GM19043 (cell line): ENCODE measurements around the gene PML.

Experiments used
- ATAC-seq: cut with Tn5 transposase; IDR thresholded peaks from one replicate; pipeline ENCODE4 v1.9.1; 2021; ENCODE audit warnings: low read depth; ENCODE audit not compliant: unreplicated experiment

The PML gene

DNA sequence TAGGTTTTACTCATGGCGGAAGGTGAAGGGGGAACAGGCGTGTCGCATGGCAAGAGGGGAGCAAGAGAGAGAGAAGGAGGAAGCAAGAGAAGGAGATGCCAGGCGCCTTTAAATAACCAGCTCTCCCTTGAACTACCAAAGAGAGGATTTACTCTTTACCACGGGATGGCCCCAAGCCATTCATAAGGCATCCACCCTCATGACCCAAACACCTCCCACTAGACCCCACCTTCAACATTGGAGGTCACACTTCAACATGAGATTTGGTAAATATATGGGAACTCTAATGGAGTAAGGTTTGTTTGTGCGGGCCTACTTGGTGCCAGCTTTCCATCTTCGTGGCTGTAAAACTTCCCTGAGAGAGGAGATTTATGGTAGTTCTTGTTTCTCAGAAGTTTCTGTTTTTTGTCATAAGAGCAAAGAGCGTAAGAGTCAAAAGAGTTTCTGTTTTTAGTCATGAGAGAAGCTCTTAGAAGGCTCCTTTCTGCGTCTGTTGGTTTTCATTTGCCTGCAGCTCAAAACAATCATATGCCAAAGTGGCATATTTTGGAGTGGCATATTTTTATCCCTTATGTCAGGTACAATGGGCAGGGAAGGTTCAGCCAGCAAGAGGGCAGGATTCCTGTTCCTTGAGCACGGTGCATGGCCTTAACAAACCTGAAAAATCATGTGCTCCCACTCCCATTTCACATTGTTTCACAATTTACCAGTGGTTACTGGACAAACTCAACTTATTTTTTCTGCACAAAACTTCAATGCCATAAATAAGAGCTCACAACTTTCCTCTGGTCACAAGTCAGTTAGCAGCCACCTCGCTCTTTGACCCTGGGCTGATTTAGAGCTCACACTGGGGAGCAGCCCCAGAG is 12.5 kb downstream of the PML start:
- no peak for ATAC-seq

DNA sequence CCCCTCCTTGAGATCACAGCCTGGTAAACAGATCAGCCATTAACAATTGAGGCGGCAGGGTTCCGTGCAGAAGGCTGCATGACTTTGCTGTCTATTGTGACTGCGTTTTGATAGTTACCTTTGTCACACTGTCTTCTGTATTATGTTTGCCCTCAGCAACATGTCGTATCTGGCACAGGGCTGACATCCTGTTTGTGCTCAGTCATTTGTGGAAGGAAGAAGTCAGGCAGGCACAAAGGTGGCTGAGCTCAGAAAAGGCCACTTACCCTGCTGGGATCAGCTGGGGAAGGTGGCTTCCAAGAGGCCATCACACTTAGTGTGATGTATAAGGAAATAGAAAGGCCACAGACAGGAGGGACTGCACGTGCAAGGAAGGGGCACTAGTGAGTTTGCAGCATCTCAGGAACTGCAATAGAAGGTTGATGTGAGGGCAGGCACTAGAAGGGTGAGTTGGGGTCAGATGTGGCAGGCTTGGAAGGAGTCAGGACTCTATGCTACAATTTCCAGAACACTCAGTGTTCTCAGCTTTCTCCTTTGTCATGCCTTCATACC is 13.4 kb downstream of the PML start:
- no peak for ATAC-seq

DNA sequence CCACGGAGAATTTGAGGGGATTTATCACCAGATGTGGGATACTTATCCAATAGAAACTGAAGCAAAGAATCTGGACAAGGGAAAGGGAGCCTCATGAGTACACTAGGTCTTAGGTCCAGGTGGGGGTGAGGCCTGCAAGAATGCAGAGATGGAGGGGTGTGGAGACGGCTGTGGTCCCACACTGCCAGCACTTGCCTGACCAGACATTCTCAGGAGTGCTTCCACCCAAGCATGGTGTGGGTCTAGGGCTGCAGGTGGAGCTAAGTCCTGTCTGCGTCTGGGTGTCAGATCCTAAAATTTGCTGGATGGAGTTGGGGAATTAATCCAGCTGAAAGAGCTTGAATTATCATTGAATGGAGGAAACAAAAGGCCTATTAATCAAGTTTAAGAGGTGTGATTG is 14.4 kb downstream of the PML start:
- no peak for ATAC-seq

DNA sequence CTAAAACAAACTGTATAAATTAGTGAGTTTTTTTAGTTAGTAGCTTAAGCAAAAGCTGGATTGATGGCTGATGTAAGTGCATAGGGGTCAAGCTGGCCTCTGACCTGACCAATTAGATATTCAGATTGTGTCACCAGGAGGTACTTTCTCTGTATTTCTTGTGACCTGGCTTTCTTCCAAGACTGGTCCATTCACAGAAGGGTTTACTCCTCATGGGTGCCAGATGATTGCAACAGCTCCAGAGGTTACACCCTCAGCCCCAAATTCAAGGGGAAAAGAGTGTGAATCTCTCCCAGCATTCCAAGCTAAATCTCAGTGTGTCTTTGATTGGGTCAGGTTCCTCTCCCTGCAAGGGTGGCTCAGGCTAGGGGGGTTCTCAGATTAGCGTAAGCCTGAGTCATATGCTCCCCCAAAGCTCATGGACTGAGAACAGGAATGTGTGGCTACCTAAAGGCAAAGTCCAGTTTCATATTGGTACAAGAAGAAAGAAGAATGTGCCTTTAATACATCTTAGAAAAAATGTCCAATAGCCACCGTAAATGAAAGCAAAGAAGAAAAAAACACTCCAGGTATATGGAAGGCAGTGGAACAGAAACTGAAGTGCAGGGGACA is 16.5 kb downstream of the PML start:
- ATAC-seq, result no peak

DNA sequence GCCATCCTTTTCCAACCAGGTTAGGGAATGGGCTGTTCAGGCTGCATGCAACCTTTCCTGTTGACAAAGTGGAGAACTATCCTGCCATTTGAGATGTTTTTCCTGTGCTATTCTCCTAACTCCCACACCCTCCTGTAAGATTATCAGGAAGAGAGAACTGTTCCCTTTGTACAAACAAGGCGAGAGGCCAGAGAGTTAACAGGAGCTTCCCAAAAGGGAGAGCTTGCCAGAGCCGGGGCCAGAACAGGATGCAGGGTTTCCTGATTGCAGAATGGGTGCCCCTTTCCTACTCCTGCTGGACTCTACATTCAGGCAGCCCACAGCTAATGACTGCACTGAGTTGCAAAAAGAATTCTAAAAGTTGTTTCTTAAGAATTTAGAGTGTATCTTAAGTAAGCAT is 17.1 kb downstream of the PML start:
- ATAC-seq, result no peak

DNA sequence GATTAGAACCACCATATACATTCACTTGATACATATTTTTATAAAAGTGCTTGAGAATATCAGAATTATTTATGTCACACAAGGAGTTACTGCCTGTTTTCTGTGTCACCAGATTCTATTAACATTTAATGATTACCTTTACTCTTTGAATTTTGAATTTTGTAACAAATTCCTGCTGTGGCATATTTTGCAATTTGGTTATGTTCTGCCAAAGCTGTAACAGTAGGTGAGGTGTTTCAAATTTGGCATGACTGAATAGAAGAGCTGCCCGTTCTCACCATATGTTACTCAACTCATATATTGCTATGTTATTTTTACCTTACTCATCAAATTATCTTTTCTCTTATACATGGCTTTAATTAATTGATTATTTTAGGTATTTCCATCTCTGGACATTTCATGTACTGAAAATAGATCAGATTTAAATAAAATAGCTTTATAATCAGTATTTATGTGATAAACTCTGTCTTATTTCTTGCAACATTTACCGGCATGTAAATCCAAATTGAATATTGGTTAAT is 18.9 kb downstream of the PML start:
- ATAC-seq, result no peak

DNA sequence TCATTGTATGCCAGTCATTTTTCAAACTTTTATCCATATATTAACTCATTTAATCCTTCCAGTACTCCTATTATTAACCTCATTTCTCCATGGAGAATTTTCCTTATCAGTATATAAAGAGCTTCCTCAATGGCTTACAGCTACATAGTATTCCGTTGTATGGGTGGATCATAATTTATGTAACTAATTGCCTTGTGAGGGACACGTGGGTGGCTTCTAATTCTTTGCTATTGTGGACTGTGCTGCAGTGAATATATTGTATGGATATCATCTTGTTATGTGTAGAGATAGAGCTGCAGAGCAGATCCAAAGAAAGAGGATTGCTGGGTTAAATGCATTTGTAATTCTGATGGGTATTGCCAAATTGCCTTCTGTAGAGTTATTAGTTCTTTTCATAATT is 25.2 kb downstream of the PML start:
- ATAC-seq, result no peak

DNA sequence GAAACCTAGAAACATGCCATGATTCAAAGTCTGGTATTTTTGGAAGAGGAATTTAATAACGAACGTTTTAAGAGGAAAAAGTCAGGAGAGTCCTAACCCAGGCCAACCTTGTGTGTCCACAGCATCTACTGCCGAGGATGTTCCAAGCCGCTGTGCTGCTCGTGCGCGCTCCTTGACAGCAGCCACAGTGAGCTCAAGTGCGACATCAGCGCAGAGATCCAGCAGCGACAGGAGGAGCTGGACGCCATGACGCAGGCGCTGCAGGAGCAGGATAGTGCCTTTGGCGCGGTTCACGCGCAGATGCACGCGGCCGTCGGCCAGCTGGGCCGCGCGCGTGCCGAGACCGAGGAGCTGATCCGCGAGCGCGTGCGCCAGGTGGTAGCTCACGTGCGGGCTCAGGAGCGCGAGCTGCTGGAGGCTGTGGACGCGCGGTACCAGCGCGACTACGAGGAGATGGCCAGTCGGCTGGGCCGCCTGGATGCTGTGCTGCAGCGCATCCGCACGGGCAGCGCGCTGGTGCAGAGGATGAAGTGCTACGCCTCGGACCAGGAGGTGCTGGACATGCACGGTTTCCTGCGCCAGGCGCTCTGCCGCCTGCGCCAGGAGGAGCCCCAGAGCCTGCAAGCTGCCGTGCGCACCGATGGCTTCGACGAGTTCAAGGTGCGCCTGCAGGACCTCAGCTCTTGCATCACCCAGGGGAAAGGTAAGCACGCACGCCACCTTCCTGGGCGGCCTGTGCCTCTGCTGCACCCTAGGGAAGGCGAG is 28.4 kb downstream of the PML start:
- no peak for ATAC-seq

DNA sequence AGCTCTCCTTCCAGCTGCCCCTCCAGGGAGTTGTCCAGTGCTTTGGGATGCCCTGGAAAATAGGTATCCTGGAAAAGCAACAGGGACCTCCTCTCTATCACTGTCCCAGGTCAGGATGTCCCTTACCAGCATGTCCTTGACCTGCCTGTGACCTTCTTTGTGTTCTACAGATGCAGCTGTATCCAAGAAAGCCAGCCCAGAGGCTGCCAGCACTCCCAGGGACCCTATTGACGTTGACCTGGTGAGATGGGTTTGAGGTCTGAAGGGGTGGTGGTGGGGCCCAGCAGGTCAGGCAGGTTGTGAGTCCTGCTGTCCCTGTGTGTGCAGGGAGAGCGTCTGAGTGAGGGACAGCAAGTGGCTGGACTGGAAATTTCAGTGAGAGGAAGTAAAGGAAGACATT is 30.2 kb downstream of the PML start:
- ATAC-seq, result no peak

DNA sequence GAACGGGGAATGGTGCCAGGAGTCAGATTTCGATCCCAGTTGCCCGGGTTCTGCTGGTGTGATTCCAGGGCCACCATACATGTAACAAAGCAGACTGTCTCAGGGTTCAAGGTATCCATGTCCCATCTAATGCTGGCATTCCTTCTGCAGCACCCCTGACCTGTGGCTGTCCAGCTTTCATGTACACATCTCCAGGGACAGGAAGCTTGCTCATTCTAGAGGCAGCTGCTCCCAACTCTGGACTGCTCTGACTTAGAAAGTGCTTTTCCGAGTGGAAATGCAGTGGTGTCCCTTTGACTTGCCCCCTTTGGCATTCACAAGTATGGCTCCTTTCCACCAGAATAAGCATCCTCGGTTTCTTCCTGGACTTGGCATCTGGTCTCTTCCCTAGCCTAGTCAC is 30.9 kb downstream of the PML start:
- ATAC-seq, result no peak

DNA sequence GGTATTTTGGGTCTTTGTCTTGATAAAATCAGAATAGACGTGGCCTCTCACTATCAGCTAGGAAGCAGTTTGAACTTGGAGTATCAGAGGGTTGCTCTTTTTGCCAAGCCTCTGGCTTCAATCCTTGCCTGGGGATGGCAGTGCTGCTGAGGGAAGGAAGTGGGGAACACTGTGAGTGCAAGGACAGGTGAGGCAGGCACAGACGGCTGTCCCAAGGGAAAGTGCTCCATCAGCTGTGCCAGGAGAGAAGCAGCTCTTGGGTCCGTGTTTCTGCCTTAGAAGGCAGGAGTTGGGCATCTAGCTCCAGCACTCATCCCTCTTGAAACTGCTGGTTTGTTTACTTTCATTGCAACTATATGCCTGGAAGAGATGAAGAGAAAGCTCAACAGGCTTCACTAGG is 33.2 kb downstream of the PML start:
- no peak for ATAC-seq

DNA sequence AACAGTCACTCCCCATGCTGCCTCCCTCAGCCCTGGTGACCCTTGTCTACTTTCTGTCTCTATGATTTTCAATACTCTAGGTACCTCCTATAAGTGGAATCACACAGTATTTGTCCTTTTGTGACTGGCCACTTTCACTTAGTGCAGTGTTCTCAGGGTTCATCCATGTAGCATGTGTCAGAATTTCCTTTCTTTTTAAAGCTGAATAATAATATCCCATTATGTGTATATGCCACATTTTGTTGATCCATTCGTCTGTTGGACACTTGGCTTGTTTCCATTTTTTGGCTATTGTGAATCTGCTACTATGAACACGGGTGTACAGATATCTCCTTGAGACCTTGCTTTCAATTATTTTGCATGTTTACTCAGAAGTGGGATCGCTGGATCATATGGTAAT is 34.1 kb downstream of the PML start:
- ATAC-seq, result no peak

DNA sequence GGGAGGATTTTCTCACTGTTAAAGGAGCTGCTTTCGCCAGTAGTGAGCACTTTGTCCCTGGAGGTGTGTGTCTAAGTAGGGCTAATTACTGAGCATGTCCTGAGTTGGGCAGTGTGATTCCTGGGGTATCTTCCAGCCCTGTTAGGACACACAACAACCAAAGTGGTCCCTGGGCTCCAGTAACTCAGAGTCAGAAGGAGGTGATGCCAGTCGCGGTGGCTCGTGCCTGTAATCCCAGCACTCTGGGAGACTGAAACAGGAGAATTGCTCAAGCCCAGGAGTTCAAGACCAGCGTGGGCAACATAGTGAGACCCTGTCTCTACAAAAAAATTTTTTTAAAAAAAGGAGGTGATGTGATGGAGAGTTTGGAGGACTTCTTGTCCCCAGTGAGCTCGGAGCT is 37.5 kb downstream of the PML start:
- no peak for ATAC-seq

DNA sequence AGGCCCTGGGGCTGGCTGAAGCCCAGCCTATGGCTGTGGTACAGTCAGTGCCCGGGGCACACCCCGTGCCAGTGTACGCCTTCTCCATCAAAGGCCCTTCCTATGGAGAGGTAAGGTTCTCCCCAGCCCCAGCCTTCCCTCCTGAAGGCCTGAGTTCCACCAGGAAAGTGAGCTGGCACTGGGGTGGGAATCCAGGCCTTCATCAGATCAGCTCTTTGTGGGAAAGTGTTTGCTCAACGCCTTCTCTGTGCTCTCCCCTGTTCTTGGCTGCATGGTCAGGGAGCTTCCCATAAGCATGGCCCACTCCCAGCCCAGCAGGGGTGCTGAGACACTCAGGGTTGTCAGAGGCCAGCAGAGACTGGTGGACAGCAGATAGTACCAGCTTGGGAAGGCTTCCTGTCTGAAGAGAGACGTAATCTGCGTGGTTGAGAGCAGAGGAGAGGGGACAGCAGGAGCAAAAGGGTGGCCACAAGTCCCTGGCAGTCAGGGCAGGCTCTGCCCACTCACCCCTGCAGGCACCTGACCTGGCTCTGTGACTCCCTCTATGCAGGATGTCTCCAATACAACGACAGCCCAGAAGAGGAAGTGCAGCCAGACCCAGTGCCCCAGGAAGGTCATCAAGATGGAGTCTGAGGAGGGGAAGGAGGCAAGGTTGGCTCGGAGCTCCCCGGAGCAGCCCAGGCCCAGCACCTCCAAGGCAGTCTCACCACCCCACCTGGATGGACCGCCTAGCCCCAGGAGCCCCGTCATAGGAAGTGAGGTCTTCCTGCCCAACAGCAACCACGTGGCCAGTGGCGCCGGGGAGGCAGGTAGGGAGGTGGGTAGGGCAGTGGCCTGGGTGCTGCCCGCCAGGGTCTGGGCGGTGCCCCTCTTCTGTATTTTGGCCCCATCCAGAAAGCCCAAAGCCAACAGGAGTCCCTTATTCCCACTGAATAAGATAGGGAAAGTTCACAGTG is 38.4 kb downstream of the PML start:
- ATAC-seq, result no peak

DNA sequence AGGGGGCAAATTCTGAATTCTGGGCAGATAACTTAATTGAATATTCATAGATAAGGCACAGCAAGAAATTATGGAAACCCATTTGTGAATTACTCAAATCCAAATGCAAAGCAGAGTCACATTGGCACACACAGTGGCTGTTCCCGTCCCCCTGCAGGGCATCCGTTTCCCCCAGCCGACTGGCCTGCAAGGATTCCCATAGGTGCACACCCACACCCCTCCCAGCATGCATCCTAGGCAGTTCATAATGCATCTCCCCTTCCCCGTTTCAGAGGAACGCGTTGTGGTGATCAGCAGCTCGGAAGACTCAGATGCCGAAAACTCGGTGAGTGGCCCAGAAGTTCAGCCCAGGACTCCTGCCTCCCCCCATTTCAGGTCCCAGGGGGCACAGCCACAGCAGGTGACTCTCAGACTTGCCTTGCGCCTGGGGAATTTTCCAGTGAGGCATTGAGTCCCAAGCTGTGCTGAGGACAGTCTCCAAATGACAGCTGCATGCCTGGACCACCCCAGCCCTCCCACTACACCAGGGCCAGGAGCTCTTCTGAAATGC is 39.8 kb downstream of the PML start:
- no peak for ATAC-seq

DNA sequence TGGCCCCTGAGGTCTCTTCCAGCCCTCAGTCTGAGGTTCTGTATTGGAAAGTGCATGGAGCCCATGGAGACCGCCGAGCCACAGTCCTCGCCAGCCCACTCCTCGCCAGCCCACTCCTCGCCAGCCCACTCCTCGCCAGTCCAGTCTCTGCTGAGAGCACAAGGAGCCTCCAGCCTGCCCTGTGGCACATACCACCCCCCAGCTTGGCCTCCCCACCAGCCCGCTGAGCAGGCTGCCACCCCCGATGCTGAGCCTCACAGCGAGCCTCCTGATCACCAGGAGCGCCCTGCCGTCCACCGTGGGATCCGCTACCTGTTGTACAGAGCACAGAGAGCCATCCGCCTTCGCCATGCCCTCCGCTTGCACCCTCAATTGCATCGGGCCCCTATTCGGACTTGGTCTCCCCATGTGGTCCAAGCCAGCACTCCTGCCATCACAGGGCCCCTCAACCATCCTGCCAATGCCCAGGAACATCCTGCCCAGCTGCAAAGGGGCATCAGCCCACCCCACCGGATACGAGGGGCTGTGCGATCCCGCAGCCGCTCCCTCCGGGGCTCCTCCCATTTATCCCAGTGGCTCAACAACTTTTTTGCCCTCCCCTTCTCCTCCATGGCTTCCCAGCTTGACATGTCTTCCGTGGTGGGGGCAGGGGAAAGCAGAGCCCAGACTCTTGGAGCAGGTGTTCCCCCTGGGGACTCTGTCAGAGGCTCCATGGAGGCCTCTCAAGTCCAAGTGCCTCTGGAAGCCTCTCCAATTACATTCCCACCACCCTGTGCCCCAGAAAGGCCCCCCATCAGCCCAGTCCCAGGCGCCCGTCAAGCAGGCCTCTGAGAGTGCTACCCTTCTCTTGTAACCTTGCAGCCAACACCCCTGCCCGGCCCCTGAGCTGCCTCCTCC is 40.9 kb downstream of the PML start:
- no peak for ATAC-seq

DNA sequence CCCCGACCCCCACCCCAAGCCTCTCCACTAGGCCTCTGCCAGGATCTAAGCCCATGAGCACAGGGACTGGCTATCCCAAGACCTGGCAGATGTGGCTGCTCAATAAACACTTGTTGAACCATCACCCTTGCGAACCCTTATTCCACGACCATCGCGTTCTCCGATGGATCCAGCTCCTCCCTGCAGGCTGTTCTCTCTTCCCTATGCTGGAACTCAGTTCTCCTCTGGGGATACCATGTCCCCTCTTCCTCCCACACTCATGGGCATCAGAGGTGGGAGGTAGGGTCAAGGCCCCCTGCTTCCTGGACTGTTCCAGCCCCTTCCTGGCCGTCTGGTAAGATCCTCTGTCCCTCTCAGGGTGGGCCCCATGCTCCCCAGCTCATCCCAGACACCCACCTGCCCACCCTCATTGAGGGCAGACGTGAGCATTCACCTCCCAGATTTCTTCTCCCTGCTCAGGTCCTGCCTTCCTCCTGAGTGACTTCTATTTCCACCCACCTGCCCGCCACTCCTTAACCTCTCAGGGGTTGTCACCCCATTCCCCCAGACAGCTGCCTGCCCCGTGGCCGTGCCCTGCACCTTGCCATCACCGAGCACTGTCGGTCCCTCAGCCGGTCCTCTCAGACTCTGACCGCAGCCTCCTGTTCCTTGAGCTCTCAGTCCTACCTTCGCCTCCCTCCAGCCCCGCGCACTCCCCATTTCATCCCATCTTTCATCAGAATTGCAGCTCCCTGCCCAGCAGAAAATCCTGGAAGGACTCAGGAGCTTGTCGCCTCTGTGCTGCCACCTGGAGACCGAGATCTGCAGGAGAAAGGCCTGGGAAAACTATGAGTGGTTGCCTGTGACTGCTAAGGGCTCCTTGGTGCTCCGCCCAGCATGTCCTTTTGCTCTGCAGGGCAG is 42.0 kb downstream of the PML start:
- ATAC-seq, result no peak
